ENCODE data around the gene ZNF592. TPM values are rescaled to one million over a fixed set of nuclear protein-coding genes. Genes with fewer than 3 reads are reported as not detected.

The ZNF592 gene
- total and polyA plus RNA-seq, 10 donors, result 5.2 to 36.2 (median 32.5) TPM

- no peaks in the 10 kb centered on the region for H3K27me3 ChIP-seq (replicated peaks in 1 of 7)
- no peaks in the 10 kb centered on the region for H3K9me3 ChIP-seq
- H3K27ac ChIP-seq, result peak overlapping the region in 2 of 8 donors; percentile 16 to 33
- H3K4me1 ChIP-seq, result peaks cover 0 to 19% (median under 1%) of the 10 kb centered on the region in 6 donors
- no peak overlapping the region for H3K4me3 ChIP-seq
- no peaks in the 10 kb centered on the region for H3K36me3 ChIP-seq
- 84 to 94% (median 91%) methylated on average over 6 of the region's 6 CpGs for WGBS, 5 donors
- intact Hi-C loops (cut with DNase I; ENCODE audit: low total_unique reads), result no loop called here
- TF ChIP-seq POLR2A (IDR thresholded peaks at IDR 0.05) (no peak), POLR2AphosphoS5 (IDR thresholded peaks at IDR 0.05) (no peak), CTCF (IDR thresholded peaks at IDR 0.05 in 8 of 11, conservative IDR thresholded peaks at IDR 0.05 in 3 of 11) (no peak)
- DNase-seq, result no peak
Measured at GRCh38 chr15:84824260-84825007, 76.0 kb downstream of the ZNF592 start.

GRCh38 chr15:84826369-84826823 lies 78.0 kb downstream of the ZNF592 start:
- Histone ChIP-seq H3K4me1 (peaks cover 0 to 9% (median 0%) of the 10 kb centered on the region in 6 donors), H3K27me3 (replicated peaks in 1 of 7) (no peaks in the 10 kb centered on the region), H3K4me3 (no peak overlapping the region), H3K36me3 (no peaks in the 10 kb centered on the region), H3K27ac (no peak overlapping the region), H3K9me3 (no peaks in the 10 kb centered on the region)
- no peak for DNase-seq
- TF ChIP-seq CTCF (IDR thresholded peaks at IDR 0.05 in 8 of 11, conservative IDR thresholded peaks at IDR 0.05 in 3 of 11), result no peak
- no peak for TF ChIP-seq POLR2A (IDR thresholded peaks at IDR 0.05)
- no peak for TF ChIP-seq POLR2AphosphoS5 (IDR thresholded peaks at IDR 0.05)
- 75 to 87% (median 83%) methylated on average over 6 of the region's 6 CpGs for WGBS, 5 donors
- intact Hi-C loops (cut with DNase I; ENCODE audit: low total_unique reads), result no loop called here

- WGBS, 5 donors, result 93 to 98% (median 96%) methylated on average over 9 of the region's 9 CpGs
- intact Hi-C loops (cut with DNase I; ENCODE audit: low total_unique reads), result no loop called here
- DNase-seq, result no peak
- Histone ChIP-seq H3K27ac (no peak overlapping the region), H3K4me1 (peaks cover 0 to 8% (median 0%) of the 10 kb centered on the region in 6 donors), H3K27me3 (replicated peaks in 1 of 7) (no peaks in the 10 kb centered on the region), H3K9me3 (no peaks in the 10 kb centered on the region), H3K4me3 (no peak overlapping the region), H3K36me3 (no peaks in the 10 kb centered on the region)
- no peak for TF ChIP-seq POLR2AphosphoS5 (IDR thresholded peaks at IDR 0.05)
- TF ChIP-seq POLR2A (IDR thresholded peaks at IDR 0.05), result no peak
- TF ChIP-seq CTCF (IDR thresholded peaks at IDR 0.05 in 8 of 11, conservative IDR thresholded peaks at IDR 0.05 in 3 of 11), result no peak
Measured at GRCh38 chr15:84827246-84827645, 78.9 kb downstream of the ZNF592 start.

- H3K9me3 ChIP-seq, result no peaks in the 10 kb centered on the region
- 54 to 79% (median 63%) methylated on average over 13 to 14 of the region's 14 CpGs for WGBS, 5 donors
- TF ChIP-seq CTCF (IDR thresholded peaks at IDR 0.05 in 8 of 11, conservative IDR thresholded peaks at IDR 0.05 in 3 of 11) (no peak), POLR2A (IDR thresholded peaks at IDR 0.05) (no peak), POLR2AphosphoS5 (IDR thresholded peaks at IDR 0.05) (no peak)
- no peak for DNase-seq
- intact Hi-C loops (cut with DNase I; ENCODE audit: low total_unique reads), result no loop called here
- H3K4me1 ChIP-seq, result peaks cover 0 to 10% (median under 1%) of the 10 kb centered on the region in 6 donors
- H3K4me3 ChIP-seq, result no peak overlapping the region
- H3K27me3 ChIP-seq (replicated peaks in 1 of 7), result no peaks in the 10 kb centered on the region
- H3K27ac ChIP-seq, result no peak overlapping the region
- H3K36me3 ChIP-seq, result no peaks in the 10 kb centered on the region
Measured at GRCh38 chr15:84828086-84828908, 79.9 kb downstream of the ZNF592 start.

All from spleen (tissue), 11 donors.